BE2C (cell line): ENCODE measurements around the gene NEK11.

ENCODE experiments used
- DNase-seq: peaks from one replicate; pipeline ENCODE4 v3.0.0-alpha.2; 2020
- H3K27me3 ChIP-seq: fragments of 250-450 bp; sonication (Bioruptor Pico); 2 replicates; pipeline ENCODE4 v1.5.1; 2020; ENCODE audit warnings: mild to moderate bottlenecking
- H3K36me3 ChIP-seq: fragments of 250-450 bp; sonication (Bioruptor Pico); 2 replicates; pipeline ENCODE4 v1.5.1; 2020; ENCODE audit warnings: mild to moderate bottlenecking
- H3K4me1 ChIP-seq: fragments of 250-450 bp; sonication (Bioruptor Pico); 2 replicates; pipeline ENCODE4 v1.5.1; 2020
- H3K4me3 ChIP-seq: 2 replicates; pipeline ENCODE4 v1.5.1; 2011; ENCODE audit warnings: low read depth, low read length
- H3K9me3 ChIP-seq: fragments of 250-450 bp; sonication (Bioruptor Pico); 2 replicates; pipeline ENCODE4 v1.5.1; 2020
- CTCF ChIP-seq: IDR thresholded peaks from 2 replicates; pipeline ENCODE4 v1.5.1; 2012; ENCODE audit warnings: mild to moderate bottlenecking, low read depth, low read length

NEK11 gene

GRCh38 chr3:131125684-131126083 lies 99.0 kb downstream of the NEK11 start:
- H3K36me3 ChIP-seq = no peaks in the 10 kb centered on the region
- TF ChIP-seq CTCF = no peak
- H3K9me3 ChIP-seq = no peaks in the 10 kb centered on the region; the same call in 1 of the 2 replicates
- no peaks in the 10 kb centered on the region for H3K4me1 ChIP-seq
- no peaks in the 10 kb centered on the region for H3K27me3 ChIP-seq
- H3K4me3 ChIP-seq = no peak overlapping the region
- no peak for DNase-seq

- Histone ChIP-seq H3K4me1 (no peaks in the 10 kb centered on the region; the same call in 1 of the 2 replicates), H3K36me3 (no peaks in the 10 kb centered on the region), H3K4me3 (no peak overlapping the region), H3K9me3 (no peaks in the 10 kb centered on the region), H3K27me3 (no peaks in the 10 kb centered on the region)
- no peak for TF ChIP-seq CTCF
- no peak for DNase-seq
Observed at GRCh38 chr3:131140891-131141290, 114.2 kb downstream of the NEK11 start.

- H3K4me1 ChIP-seq = no peaks in the 10 kb centered on the region; the same call in 1 of the 2 replicates
- no peaks in the 10 kb centered on the region for H3K36me3 ChIP-seq
- TF ChIP-seq CTCF = no peak
- H3K27me3 ChIP-seq = no peaks in the 10 kb centered on the region
- no peaks in the 10 kb centered on the region for H3K9me3 ChIP-seq
- H3K4me3 ChIP-seq = no peak overlapping the region
- DNase-seq = no peak
Observed at GRCh38 chr3:131141770-131142169, 115.1 kb downstream of the NEK11 start.

GRCh38 chr3:131142580-131142979 lies 115.9 kb downstream of the NEK11 start:
- Histone ChIP-seq H3K4me3 (no peak overlapping the region), H3K9me3 (no peaks in the 10 kb centered on the region), H3K36me3 (no peaks in the 10 kb centered on the region), H3K27me3 (no peaks in the 10 kb centered on the region), H3K4me1 (no peaks in the 10 kb centered on the region; the same call in 1 of the 2 replicates)
- no peak for DNase-seq
- peak; percentile 23; the same call in 1 of the 2 replicates for TF ChIP-seq CTCF

GRCh38 chr3:131143802-131144201 lies 117.1 kb downstream of the NEK11 start:
- no peaks in the 10 kb centered on the region for H3K27me3 ChIP-seq
- no peak for TF ChIP-seq CTCF
- H3K9me3 ChIP-seq = no peaks in the 10 kb centered on the region
- H3K4me3 ChIP-seq = no peak overlapping the region
- DNase-seq = no peak
- no peaks in the 10 kb centered on the region for H3K36me3 ChIP-seq
- no peaks in the 10 kb centered on the region; the same call in 1 of the 2 replicates for H3K4me1 ChIP-seq

GRCh38 chr3:131147534-131147933 lies 120.9 kb downstream of the NEK11 start:
- Histone ChIP-seq H3K4me3 (no peak overlapping the region), H3K27me3 (no peaks in the 10 kb centered on the region), H3K9me3 (no peaks in the 10 kb centered on the region), H3K36me3 (no peaks in the 10 kb centered on the region), H3K4me1 (no peaks in the 10 kb centered on the region; the same call in 1 of the 2 replicates)
- no peak for DNase-seq
- no peak for TF ChIP-seq CTCF
